K562 (cell line): ENCODE data around the gene TMEM14C. TPM values are rescaled to one million over a fixed set of nuclear protein-coding genes. Genes with fewer than 3 reads are reported as not detected.

Experiments
- FIP1L1 ChIP-seq: fragments of 200-400 bp; formaldehyde crosslinking; IDR thresholded peaks from 2 replicates; pipeline ENCODE4 v1.6.1; 2018; ENCODE audit warnings: mild to moderate bottlenecking, low read depth, low read length; ENCODE audit not compliant: poor library complexity, severe bottlenecking
- HMG20A ChIP-seq: fragments of 450-650 bp; formaldehyde crosslinking; conservative IDR thresholded peaks from 2 replicates; pipeline ENCODE4 v1.4.0; 2020; ENCODE audit warnings: mild to moderate bottlenecking, mixed read lengths
- KLF16 ChIP-seq: IDR thresholded peaks from 2 replicates; pipeline ENCODE4 v1.6.1; 2016; ENCODE audit warnings: antibody characterized with exemption
- MAZ ChIP-seq, 2 experiments: fragments of 450-650 bp in 1 of 2; sonication (generic) in 1 of 2; formaldehyde crosslinking; IDR thresholded peaks in 1 of 2; conservative IDR thresholded peaks in 1 of 2; 2 replicates each; pipeline versions ENCODE4 v1.4.0 to v1.5.0; 2020; ENCODE audit warnings: mild to moderate bottlenecking in 1 of 2, missing genetic modification reagents in 1 of 2
- MYNN ChIP-seq, 2 experiments: sonication (generic); formaldehyde crosslinking in 1 of 2; IDR thresholded peaks; 2 replicates each; pipeline versions ENCODE4 v1.5.0 to v1.6.1; 2016 to 2020; ENCODE audit warnings: antibody characterized with exemption in 1 of 2, missing genetic modification reagents in 1 of 2
- PHF8 ChIP-seq: fragments of 200-600 bp; sonication (generic); IDR thresholded peaks from 2 replicates; pipeline ENCODE4 v1.6.1; 2012; ENCODE audit warnings: mixed run types, mild to moderate bottlenecking, inconsistent platforms, low read length, moderate library complexity, borderline replicate concordance
- RERE ChIP-seq: sonication (generic); formaldehyde crosslinking; IDR thresholded peaks from 2 replicates; pipeline ENCODE4 v1.8.0; 2023; ENCODE audit warnings: missing genetic modification reagents, mild to moderate bottlenecking, borderline replicate concordance
- ZFP36 ChIP-seq: fragments of 150-350 bp; IDR thresholded peaks from 2 replicates; pipeline ENCODE4 v1.6.1; 2018; ENCODE audit warnings: low read length, low read depth; ENCODE audit not compliant: partially characterized antibody
- polyA plus RNA-seq, 8 experiments: library from polyadenylated mRNA; depleted of rRNA in 4 of 8; stranded (reverse) in 5 of 8; unstranded in 3 of 8; fragments of >200 nt; fragmentation: Nextera tagmentation in 2 of 8; fragmentation: Illumina TruSeq in 1 of 8; extraction: Ambion mirVana in 2 of 8; extraction: Trizol in 1 of 8; gene quantifications; 2 replicates each; pipeline versions ENCODE4 v1.2.1 to v1.2.3, GENCODE V29; 2011 to 2014; ENCODE audit warnings: inconsistent platforms in 1 of 8, missing spikeins in 1 of 8
- total RNA-seq, 7 experiments: library from RNA; depleted of rRNA in 6 of 7; stranded (reverse); fragments of >200 nt in 6 of 7; fragmentation: Illumina TruSeq in 2 of 7; extraction: Trizol in 2 of 7; gene quantifications; 2 replicates each; pipeline versions ENCODE4 v1.2.1 to v1.2.3, GENCODE V29; 2011 to 2021; ENCODE audit warnings: low replicate concordance in 1 of 7

The TMEM14C gene
- total and polyA plus RNA-seq, 9 of the 15 experiments (the other 6 are each of a cell fraction or from before 2014, with no cell fraction given): 151 to 496 (median 263) TPM

- TF ChIP-seq RERE (CRISPR knock-in tag) (no peak), ZFP36 (no peak), FIP1L1 (no peak), KLF16 (no peak), MAZ (CRISPR knock-in tag; conservative IDR thresholded peaks at IDR 0.05 in 1 of 2, IDR thresholded peaks at IDR 0.05 in 1 of 2) (no peak), HMG20A (CRISPR knock-in tag) (no peak), PHF8 (no peak), MYNN (IDR thresholded peaks at IDR 0.05) (no peak), MYNN (CRISPR knock-in tag; IDR thresholded peaks at IDR 0.05) (no peak)
Measured at GRCh38 chr6:10763006-10763405, 40.1 kb downstream of the TMEM14C start (continued).
